ENCODE measurements around the gene WIPF3. TPM values are rescaled to one million over a fixed set of nuclear protein-coding genes. Genes with fewer than 3 reads are reported as not detected.

Gene WIPF3
- total and polyA plus RNA-seq, 8 donors: 1.2 to 11.2 (median 4.0) TPM; not detected in 1

DNA sequence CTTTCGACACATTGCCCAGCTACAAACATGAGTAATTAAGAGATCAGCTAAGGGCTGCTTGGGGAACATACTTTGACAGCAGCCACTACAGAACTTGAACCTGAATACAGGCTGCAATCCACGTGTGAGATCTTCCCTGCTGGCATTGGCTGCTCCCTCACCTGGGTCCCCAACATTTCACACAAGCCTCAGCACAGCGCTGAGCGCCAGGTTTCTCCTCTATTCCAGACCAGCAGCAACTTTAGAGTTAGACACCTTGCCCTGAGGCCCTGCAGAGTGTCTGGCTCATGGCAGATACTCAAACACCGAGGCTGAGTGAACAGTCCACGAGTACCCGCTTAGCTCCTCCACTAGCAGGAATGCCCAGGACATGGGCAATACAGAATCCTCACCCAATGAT lies 1.3 kb upstream of the WIPF3 start:
- Histone ChIP-seq H3K27ac (no peak overlapping the region), H3K9me3 (no peaks in the 10 kb centered on the region), H3K4me3 (no peak overlapping the region), H3K4me1 (peaks cover 14 to 35% (median 30%) of the 10 kb centered on the region in 4 donors), H3K27me3 (peaks cover 0 to 35% (median 24%) of the 10 kb centered on the region in 3 donors), H3K36me3 (no peaks in the 10 kb centered on the region)
- WGBS, 5 donors: 83 to 90% (median 88%) methylated on average over 7 of the region's 7 CpGs
- no peak for TF ChIP-seq POLR2AphosphoS5 (IDR thresholded peaks at IDR 0.05)
- TF ChIP-seq POLR2A (IDR thresholded peaks at IDR 0.05): no peak
- TF ChIP-seq EP300 (IDR thresholded peaks at IDR 0.05): no peak
- no peak for TF ChIP-seq CTCF (IDR thresholded peaks at IDR 0.05)
- intact Hi-C loops (cut with DNase I; ENCODE audit: low total_unique reads): no loop called here
- no peak for DNase-seq

DNA sequence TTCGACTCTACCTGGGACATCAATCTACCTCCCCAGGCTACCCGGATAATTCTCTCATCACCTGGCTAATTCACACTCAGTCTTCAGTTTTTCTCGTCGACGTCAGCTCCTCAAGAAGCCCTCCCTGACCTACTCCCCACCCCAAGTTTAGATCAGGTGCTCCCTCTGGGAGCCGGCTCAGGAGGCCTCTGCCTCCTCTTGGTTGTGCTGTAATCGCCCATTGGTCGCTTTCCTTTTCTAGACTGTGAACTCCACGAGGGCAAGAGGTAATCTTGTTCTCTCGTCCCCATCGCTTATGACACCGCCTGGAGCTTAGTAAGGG lies 461 bp upstream of the WIPF3 start:
- Histone ChIP-seq H3K27me3 (peaks cover 0 to 37% (median 27%) of the 10 kb centered on the region in 3 donors), H3K27ac (peak overlapping the region; percentile 71 to 88 (median 80))
- DNase-seq: no peak

DNA sequence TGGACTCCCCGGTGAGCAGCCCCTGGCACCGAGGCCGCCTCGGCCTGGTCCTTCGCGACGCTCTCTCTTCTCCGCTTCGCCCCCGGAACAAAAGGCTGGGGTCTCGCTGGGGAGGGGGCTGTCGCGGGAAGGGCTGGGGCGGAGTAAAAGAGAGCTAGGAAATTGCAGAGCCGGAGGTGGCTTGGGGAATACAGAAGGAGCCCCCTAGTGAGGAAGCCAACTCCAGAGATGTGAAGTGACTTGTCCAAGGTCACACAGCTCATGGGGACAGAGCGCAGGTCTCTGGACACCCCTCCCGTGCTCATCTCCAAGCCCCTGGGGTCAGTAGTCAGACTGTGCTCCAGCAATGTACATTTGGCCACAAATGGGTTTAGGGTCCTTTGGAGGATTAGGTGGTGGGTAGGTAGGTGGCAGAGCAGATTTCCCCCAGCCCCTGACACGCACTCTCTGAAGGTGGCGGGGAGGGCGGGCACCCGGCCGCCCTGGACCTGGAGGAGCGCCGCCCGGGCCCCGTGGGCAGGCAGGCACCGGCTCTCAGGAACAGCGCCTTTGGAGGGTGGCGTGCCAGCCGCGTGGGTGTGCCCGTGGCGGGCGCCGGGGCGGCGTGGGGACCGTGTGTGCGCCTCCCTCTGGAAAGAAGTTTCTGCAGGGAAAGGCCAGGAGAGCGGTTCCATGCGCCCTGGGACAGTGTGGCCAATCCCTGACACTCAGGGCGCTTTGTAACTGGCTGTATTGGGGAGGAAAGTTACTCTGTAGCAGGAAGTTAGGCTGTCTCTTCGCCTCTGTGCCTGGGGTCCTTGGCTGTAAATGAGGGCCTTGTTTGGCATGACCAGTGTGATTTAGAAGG lies 910 bp downstream of the WIPF3 start:
- peaks cover 15 to 46% (median 39%) of the 10 kb centered on the region in 4 donors for H3K4me1 ChIP-seq
- DNase-seq: peak; percentile 69
- TF ChIP-seq POLR2AphosphoS5 (IDR thresholded peaks at IDR 0.05) (peak in 2 of 3 donors; percentile 25 to 45), CTCF (IDR thresholded peaks at IDR 0.05) (peak in 4 of 7 experiments; percentile 14 to 37 (median 27)), EP300 (IDR thresholded peaks at IDR 0.05) (no peak), POLR2A (IDR thresholded peaks at IDR 0.05) (no peak)
- 5 to 12% (median 5%) methylated on average over 16 to 43 of the region's 43 CpGs for WGBS, 5 donors
- H3K36me3 ChIP-seq: no peaks in the 10 kb centered on the region
- intact Hi-C loops (cut with DNase I; ENCODE audit: low total_unique reads): no loop called here
- peak overlapping the region; percentile 71 to 88 (median 80) for H3K27ac ChIP-seq
- H3K4me3 ChIP-seq: peak overlapping the region; percentile 68 to 76 (median 73)
- no peaks in the 10 kb centered on the region for H3K9me3 ChIP-seq
- H3K27me3 ChIP-seq: peaks cover 0 to 37% (median 27%) of the 10 kb centered on the region in 3 donors

More for the DNA sequence above, 461 bp upstream of the WIPF3 start:
- Histone ChIP-seq H3K9me3 (no peaks in the 10 kb centered on the region), H3K4me3 (peak overlapping the region; percentile 68 to 76 (median 73)), H3K36me3 (no peaks in the 10 kb centered on the region), H3K4me1 (peaks cover 14 to 35% (median 30%) of the 10 kb centered on the region in 4 donors)
- TF ChIP-seq CTCF (IDR thresholded peaks at IDR 0.05): no peak
- 58 to 67% (median 60%) methylated on average over 12 of the region's 12 CpGs for WGBS, 5 donors
- intact Hi-C loops (cut with DNase I; ENCODE audit: low total_unique reads): no loop called here

DNA sequence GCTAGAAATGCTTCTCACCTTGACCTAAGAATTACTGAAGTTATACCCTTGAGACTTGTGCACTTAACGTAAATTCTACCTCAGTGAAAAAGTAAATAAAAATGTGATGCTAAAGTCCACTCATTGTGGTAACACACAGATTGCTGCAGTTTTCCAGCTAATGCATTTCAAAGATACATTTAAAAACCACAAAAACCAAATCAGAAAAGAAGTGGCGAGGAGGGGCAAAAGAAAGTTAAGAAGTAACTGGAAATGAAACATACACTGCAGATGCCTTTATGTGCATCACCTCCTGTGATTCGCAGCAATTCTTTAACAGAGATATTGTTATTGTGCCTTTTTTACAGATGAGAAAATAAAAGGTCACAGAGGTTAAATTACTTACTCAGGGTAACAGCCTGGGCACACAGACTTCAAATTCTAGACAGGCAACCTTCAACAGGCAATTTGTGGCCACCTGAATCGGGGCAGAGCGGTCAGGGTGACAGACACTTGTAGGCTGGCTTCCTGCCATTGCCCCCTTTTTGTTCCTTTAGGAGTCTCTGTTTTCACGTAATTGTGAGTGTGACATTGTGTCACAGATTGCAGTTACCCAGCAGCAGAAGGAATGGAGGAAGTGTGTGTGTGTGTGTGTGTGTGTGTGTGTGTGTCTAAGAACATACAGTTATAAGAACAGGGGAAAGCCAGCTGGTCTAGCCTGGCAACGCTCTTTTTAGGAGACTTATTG lies 1.9 kb downstream of the WIPF3 start:
- peaks cover 0 to 37% (median 27%) of the 10 kb centered on the region in 3 donors for H3K27me3 ChIP-seq
- 63 to 75% (median 66%) methylated on average over 7 of the region's 7 CpGs for WGBS, 5 donors
- no peaks in the 10 kb centered on the region for H3K9me3 ChIP-seq
- H3K4me3 ChIP-seq: peak overlapping the region in 2 of 4 donors; percentile 72 to 76
- no peak for DNase-seq
- no peak for TF ChIP-seq CTCF (IDR thresholded peaks at IDR 0.05)
- TF ChIP-seq POLR2A (IDR thresholded peaks at IDR 0.05): no peak
- no peak for TF ChIP-seq POLR2AphosphoS5 (IDR thresholded peaks at IDR 0.05)
- TF ChIP-seq EP300 (IDR thresholded peaks at IDR 0.05): no peak
- intact Hi-C loops (cut with DNase I; ENCODE audit: low total_unique reads): no loop called here
- no peaks in the 10 kb centered on the region for H3K36me3 ChIP-seq
- peaks cover 17 to 51% (median 40%) of the 10 kb centered on the region in 4 donors for H3K4me1 ChIP-seq
- H3K27ac ChIP-seq: peak overlapping the region in 3 of 5 donors; percentile 71 to 88 (median 80)

Measured in stomach (tissue), 9 donors.